ENCODE data around the gene COA6.

The COA6 gene

GRCh38 chr1:234340528-234340927, 32.7 kb upstream of the COA6 start:
- Histone ChIP-seq H3K4me2 (ENCODE audit: low read depth, low read length) (no peak overlapping the region), H3K27ac (ENCODE audit: low read length) (no peak overlapping the region), H3K9ac (ENCODE audit: low read length) (no peak overlapping the region), H3K4me3 (ENCODE audit: low read length) (no peak overlapping the region), H3K9me2 (replicated peaks; ENCODE audit: insufficient read depth, low read length) (no peaks in the 10 kb centered on the region), H4K20me1 (ENCODE audit: insufficient read depth, low read length) (no peaks in the 10 kb centered on the region), H2AFZ (ENCODE audit: low read length) (no peak overlapping the region), H3K9me3 (replicated peaks; ENCODE audit: insufficient read depth, low read length) (no peaks in the 10 kb centered on the region), H3K79me2 (ENCODE audit: low read length) (no peaks in the 10 kb centered on the region), H3K4me1 (ENCODE audit: low read length) (no peaks in the 10 kb centered on the region), H3F3A (ENCODE audit: insufficient read depth, low read length) (no peaks in the 10 kb centered on the region), H3K36me3 (replicated peaks; ENCODE audit: insufficient read depth, low read length) (no peaks in the 10 kb centered on the region), H3K27me3 (replicated peaks; ENCODE audit: insufficient read depth, low read length) (no peaks in the 10 kb centered on the region)
- no peak for DNase-seq
- no peak for TF ChIP-seq CTCF (IDR thresholded peaks at IDR 0.05; ENCODE audit: low read length)
- TF ChIP-seq EZH2 (optimal IDR thresholded peaks at IDR 0.05; ENCODE audit: low read depth, low read length) = no peak
- no peak for TF ChIP-seq EZH2phosphoT487 (IDR thresholded peaks at IDR 0.05; ENCODE audit: low read length)

DNA sequence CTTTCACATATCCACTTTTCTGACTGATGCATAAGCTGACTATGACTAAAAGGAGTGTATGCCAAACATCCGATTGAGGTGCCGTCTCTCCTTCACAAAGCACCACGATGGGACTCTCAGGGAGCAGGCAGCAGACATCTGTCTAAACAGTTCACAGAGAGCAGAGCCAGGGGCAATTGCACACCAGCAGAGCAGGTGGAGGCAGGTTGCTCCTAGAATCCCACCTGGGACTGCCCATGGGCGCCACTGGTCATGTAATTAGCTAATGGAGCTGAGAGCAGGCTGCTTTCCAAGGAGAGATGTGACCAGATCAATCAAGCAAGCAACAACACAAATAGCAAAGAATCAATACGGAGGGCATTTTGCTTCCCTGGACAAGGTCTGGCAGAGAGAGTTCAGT, 30.5 kb upstream of the COA6 start:
- no peaks in the 10 kb centered on the region for H3K27me3 ChIP-seq (replicated peaks; ENCODE audit: insufficient read depth, low read length)
- H3K9ac ChIP-seq (ENCODE audit: low read length) = no peak overlapping the region
- no peaks in the 10 kb centered on the region for H3K79me2 ChIP-seq (ENCODE audit: low read length)
- H3K4me1 ChIP-seq (ENCODE audit: low read length) = no peaks in the 10 kb centered on the region
- H3K9me2 ChIP-seq (replicated peaks; ENCODE audit: insufficient read depth, low read length) = no peaks in the 10 kb centered on the region
- H4K20me1 ChIP-seq (ENCODE audit: insufficient read depth, low read length) = no peaks in the 10 kb centered on the region
- H3K27ac ChIP-seq (ENCODE audit: low read length) = no peak overlapping the region
- H2AFZ ChIP-seq (ENCODE audit: low read length) = no peak overlapping the region
- no peaks in the 10 kb centered on the region for H3K9me3 ChIP-seq (replicated peaks; ENCODE audit: insufficient read depth, low read length)
- no peaks in the 10 kb centered on the region for H3F3A ChIP-seq (ENCODE audit: insufficient read depth, low read length)
- H3K36me3 ChIP-seq (replicated peaks; ENCODE audit: insufficient read depth, low read length) = no peaks in the 10 kb centered on the region
- no peak for DNase-seq
- H3K4me2 ChIP-seq (ENCODE audit: low read depth, low read length) = no peak overlapping the region
- no peak overlapping the region for H3K4me3 ChIP-seq (ENCODE audit: low read length)
- TF ChIP-seq CTCF (IDR thresholded peaks at IDR 0.05; ENCODE audit: low read length) (no peak), EZH2phosphoT487 (IDR thresholded peaks at IDR 0.05; ENCODE audit: low read length) (no peak), EZH2 (optimal IDR thresholded peaks at IDR 0.05; ENCODE audit: low read depth, low read length) (no peak)

- Histone ChIP-seq H3F3A (ENCODE audit: insufficient read depth, low read length) (no peaks in the 10 kb centered on the region), H3K9me3 (replicated peaks; ENCODE audit: insufficient read depth, low read length) (no peaks in the 10 kb centered on the region), H2AFZ (ENCODE audit: low read length) (no peak overlapping the region), H3K9me2 (replicated peaks; ENCODE audit: insufficient read depth, low read length) (no peaks in the 10 kb centered on the region), H3K4me2 (ENCODE audit: low read depth, low read length) (no peak overlapping the region), H3K9ac (ENCODE audit: low read length) (no peak overlapping the region), H4K20me1 (ENCODE audit: insufficient read depth, low read length) (no peaks in the 10 kb centered on the region), H3K27ac (ENCODE audit: low read length) (no peak overlapping the region), H3K36me3 (replicated peaks; ENCODE audit: insufficient read depth, low read length) (no peaks in the 10 kb centered on the region), H3K4me3 (ENCODE audit: low read length) (no peak overlapping the region), H3K79me2 (ENCODE audit: low read length) (no peaks in the 10 kb centered on the region), H3K4me1 (ENCODE audit: low read length) (no peaks in the 10 kb centered on the region), H3K27me3 (replicated peaks; ENCODE audit: insufficient read depth, low read length) (no peaks in the 10 kb centered on the region)
- TF ChIP-seq EZH2phosphoT487 (IDR thresholded peaks at IDR 0.05; ENCODE audit: low read length) = no peak
- TF ChIP-seq EZH2 (optimal IDR thresholded peaks at IDR 0.05; ENCODE audit: low read depth, low read length) = no peak
- TF ChIP-seq CTCF (IDR thresholded peaks at IDR 0.05; ENCODE audit: low read length) = no peak
- no peak for DNase-seq
Measured at GRCh38 chr1:234345237-234345636, 28.0 kb upstream of the COA6 start.
